ENCODE measurements around the gene ABCA12. TPM values are rescaled to one million over a fixed set of nuclear protein-coding genes. Genes with fewer than 3 reads are reported as not detected.

Gene ABCA12
- total RNA-seq, 2 donors from 2014 or later = 0.07 TPM; not detected in 1

DNA sequence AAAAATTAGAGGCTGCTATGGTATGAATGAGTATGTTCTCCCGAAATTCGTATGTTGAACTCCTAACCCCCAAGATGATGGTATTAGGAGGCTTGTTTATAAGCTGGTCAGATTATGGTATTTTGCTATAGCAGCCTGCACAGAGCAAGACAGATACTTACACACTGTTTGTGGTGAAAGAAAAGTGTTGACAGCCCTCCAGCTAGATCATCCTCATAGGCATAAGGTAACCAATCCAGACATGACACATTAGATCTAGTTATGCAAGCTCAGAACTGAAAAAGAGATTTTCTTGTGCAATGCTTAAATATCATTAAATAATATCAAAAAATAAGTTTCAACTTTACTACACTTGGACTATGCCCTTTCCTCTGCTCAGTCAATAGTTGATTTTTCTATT lies 107.1 kb downstream of the ABCA12 start:
- Mint-ChIP-seq H3K27ac (no peak overlapping the region), H3K4me3 (no peak overlapping the region), H3K36me3 (ENCODE audit: low read depth) (no peaks in the 10 kb centered on the region), H3K4me1 (no peaks in the 10 kb centered on the region), H3K9me3 (no peaks in the 10 kb centered on the region), H3K27me3 (ENCODE audit: insufficient read depth) (no peaks in the 10 kb centered on the region)
- no peak overlapping the region for H3K4me3 ChIP-seq (ENCODE audit: low read length)
- 91 to 100% methylated on average over 2 of the region's 2 CpGs for WGBS, 2 experiments (ENCODE audit: insufficient coverage in 1 of 2, insufficient read length in 1 of 2)
- no peaks in the 10 kb centered on the region for H3K4me1 ChIP-seq (ENCODE audit: control insufficient read depth, insufficient read depth, low read length)
- no peak overlapping the region for H3K27ac ChIP-seq (ENCODE audit: low read depth, low read length)
- H3K9me3 ChIP-seq (ENCODE audit: control insufficient read depth, low read length) = no peaks in the 10 kb centered on the region
- no peak overlapping the region for H3K9ac ChIP-seq (ENCODE audit: extremely low read depth, low read length, poor library complexity, severe bottlenecking)
- no peak for TF ChIP-seq CTCF (conservative IDR thresholded peaks at IDR 0.05)
- no peaks in the 10 kb centered on the region for H3K27me3 ChIP-seq (ENCODE audit: control insufficient read depth, insufficient read depth, low read length, poor library complexity, severe bottlenecking)
- DNase-seq = no peak
- H3K36me3 ChIP-seq (ENCODE audit: control insufficient read depth, insufficient read depth, low read length) = no peaks in the 10 kb centered on the region

DNA sequence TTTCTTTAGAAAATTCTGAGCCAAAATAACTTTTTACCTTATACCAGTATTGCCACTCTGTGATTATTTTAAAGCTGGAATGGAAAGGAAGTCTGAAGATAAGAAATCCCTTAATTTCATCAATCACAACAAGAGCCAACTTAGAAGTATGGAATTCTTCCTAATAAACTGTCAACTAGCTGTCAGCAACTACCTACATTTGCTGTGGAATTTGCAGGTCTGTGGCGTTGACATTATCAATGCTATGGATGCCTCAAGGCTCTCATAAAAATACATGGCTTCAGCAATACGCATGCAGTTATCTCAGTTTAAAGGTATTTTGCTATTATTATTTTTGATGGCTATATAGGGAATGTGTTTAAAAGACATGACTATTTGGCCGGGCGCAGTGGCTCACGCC lies 108.5 kb downstream of the ABCA12 start:
- no peak for DNase-seq
- no peaks in the 10 kb centered on the region for H3K36me3 Mint-ChIP-seq (ENCODE audit: low read depth)
- H3K27ac Mint-ChIP-seq = no peak overlapping the region
- Histone ChIP-seq H3K27me3 (ENCODE audit: control insufficient read depth, insufficient read depth, low read length, poor library complexity, severe bottlenecking) (no peaks in the 10 kb centered on the region), H3K4me1 (ENCODE audit: control insufficient read depth, insufficient read depth, low read length) (no peaks in the 10 kb centered on the region), H3K9ac (ENCODE audit: extremely low read depth, low read length, poor library complexity, severe bottlenecking) (no peak overlapping the region), H3K27ac (ENCODE audit: low read depth, low read length) (no peak overlapping the region), H3K4me3 (ENCODE audit: low read length) (no peak overlapping the region), H3K36me3 (ENCODE audit: control insufficient read depth, insufficient read depth, low read length) (no peaks in the 10 kb centered on the region), H3K9me3 (ENCODE audit: control insufficient read depth, low read length) (no peaks in the 10 kb centered on the region)
- no peaks in the 10 kb centered on the region for H3K27me3 Mint-ChIP-seq (ENCODE audit: insufficient read depth)
- no peaks in the 10 kb centered on the region for H3K4me1 Mint-ChIP-seq
- no peak overlapping the region for H3K4me3 Mint-ChIP-seq
- no peak for TF ChIP-seq CTCF (conservative IDR thresholded peaks at IDR 0.05)
- WGBS, 2 experiments (ENCODE audit: insufficient coverage in 1 of 2, insufficient read length in 1 of 2) = 90 to 97% methylated on average over 5 of the region's 5 CpGs
- no peaks in the 10 kb centered on the region for H3K9me3 Mint-ChIP-seq

DNA sequence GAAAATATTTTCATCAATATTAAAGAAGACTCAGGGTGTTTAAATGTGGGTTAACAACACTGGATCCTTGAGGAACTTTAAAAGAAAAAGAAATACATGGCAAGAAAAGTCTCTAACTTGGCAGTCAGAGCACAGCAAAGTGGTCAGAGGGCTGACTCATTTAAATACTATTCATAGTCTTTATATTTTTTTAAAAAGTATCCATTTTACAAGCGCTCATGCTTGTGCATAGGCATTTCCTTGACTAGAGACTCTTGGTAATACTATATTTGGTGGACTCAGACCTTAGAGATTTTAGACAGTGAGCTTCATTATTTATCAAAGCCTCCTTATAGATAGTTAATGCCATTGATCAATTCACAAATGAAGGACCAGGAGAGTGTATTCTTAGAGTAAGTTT lies 110.2 kb downstream of the ABCA12 start:
- H3K9me3 Mint-ChIP-seq = no peaks in the 10 kb centered on the region
- H3K36me3 ChIP-seq (ENCODE audit: control insufficient read depth, insufficient read depth, low read length) = no peaks in the 10 kb centered on the region
- no peaks in the 10 kb centered on the region for H3K9me3 ChIP-seq (ENCODE audit: control insufficient read depth, low read length)
- H3K27me3 Mint-ChIP-seq (ENCODE audit: insufficient read depth) = no peaks in the 10 kb centered on the region
- no peaks in the 10 kb centered on the region for H3K36me3 Mint-ChIP-seq (ENCODE audit: low read depth)
- no peak for DNase-seq
- 92% methylated on average over 1 of the region's 1 CpG; no CpG with 5 or more reads in 1 of the 2 experiments for WGBS, 2 experiments (ENCODE audit: insufficient coverage in 1 of 2, insufficient read length in 1 of 2)
- H3K27ac ChIP-seq (ENCODE audit: low read depth, low read length) = no peak overlapping the region
- no peak overlapping the region for H3K9ac ChIP-seq (ENCODE audit: extremely low read depth, low read length, poor library complexity, severe bottlenecking)
- H3K27me3 ChIP-seq (ENCODE audit: control insufficient read depth, insufficient read depth, low read length, poor library complexity, severe bottlenecking) = no peaks in the 10 kb centered on the region
- H3K4me3 Mint-ChIP-seq = no peak overlapping the region
- H3K4me1 ChIP-seq (ENCODE audit: control insufficient read depth, insufficient read depth, low read length) = no peaks in the 10 kb centered on the region
- H3K4me3 ChIP-seq (ENCODE audit: low read length) = no peak overlapping the region
- no peak for TF ChIP-seq CTCF (conservative IDR thresholded peaks at IDR 0.05)
- H3K4me1 Mint-ChIP-seq = no peaks in the 10 kb centered on the region
- H3K27ac Mint-ChIP-seq = no peak overlapping the region

Measured in endodermal cell (in vitro differentiated cells).